Measurements from ENCODE around the gene AQP6.

DNA sequence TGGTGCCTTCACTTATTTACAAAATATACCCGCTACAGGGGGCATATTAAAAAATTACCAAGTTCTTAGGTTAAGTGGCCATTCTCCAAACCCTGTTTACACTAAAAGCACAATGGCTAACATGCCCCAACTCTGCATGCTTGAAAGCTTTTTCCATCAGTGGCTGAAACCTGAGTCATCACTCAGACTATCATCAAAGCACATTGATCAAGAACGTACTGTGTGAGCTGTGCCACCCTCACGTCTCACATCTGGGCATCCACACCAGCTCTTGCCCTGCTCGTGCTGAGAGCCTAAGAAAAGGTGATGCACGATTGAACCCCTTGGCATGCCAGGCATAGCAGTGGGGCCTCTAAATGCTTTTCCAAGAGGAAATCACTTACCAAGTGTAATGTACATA, 13.2 kb downstream of the AQP6 start:
- TF ChIP-seq EZH2phosphoT487 (IDR thresholded peaks at IDR 0.05; ENCODE audit: low read length), result no peak
- TF ChIP-seq, protein P1, sequence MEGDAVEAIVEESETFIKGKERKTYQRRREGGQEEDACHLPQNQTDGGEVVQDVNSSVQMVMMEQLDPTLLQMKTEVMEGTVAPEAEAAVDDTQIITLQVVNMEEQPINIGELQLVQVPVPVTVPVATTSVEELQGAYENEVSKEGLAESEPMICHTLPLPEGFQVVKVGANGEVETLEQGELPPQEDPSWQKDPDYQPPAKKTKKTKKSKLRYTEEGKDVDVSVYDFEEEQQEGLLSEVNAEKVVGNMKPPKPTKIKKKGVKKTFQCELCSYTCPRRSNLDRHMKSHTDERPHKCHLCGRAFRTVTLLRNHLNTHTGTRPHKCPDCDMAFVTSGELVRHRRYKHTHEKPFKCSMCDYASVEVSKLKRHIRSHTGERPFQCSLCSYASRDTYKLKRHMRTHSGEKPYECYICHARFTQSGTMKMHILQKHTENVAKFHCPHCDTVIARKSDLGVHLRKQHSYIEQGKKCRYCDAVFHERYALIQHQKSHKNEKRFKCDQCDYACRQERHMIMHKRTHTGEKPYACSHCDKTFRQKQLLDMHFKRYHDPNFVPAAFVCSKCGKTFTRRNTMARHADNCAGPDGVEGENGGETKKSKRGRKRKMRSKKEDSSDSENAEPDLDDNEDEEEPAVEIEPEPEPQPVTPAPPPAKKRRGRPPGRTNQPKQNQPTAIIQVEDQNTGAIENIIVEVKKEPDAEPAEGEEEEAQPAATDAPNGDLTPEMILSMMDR (IDR thresholded peaks at IDR 0.05; ENCODE audit: low read length), result no peak
- no peak for TF ChIP-seq EZH2 (optimal IDR thresholded peaks at IDR 0.05; ENCODE audit: low read depth, low read length)
